Panc1 (cell line): ENCODE measurements around the gene JAG1. TPM values are rescaled to one million over a fixed set of nuclear protein-coding genes. Genes with fewer than 3 reads are reported as not detected.

ENCODE experiments used
- ATAC-seq: fragments of 200-7000 bp; cut with Tn5 transposase; 2 replicates; pipeline ENCODE4 v1.9.1; 2020; ENCODE audit warnings: mild to moderate bottlenecking, moderate library complexity
- BruUV-seq: library from RNA; stranded (reverse); fragments of 400-500 nt; replicated peaks from 2 replicates; lab custom pipeline; 2021; lab: Mats Ljungman, UMichigan
- CTCF ChIA-PET: fragments of 300-600 bp; sonication (Branson Sonifier 250); formaldehyde crosslinking; loops from one replicate; lab custom pipeline; 2022; ENCODE audit warnings: antibody characterized with exemption; lab: Charles Lee
- POLR2A ChIA-PET: fragments of 300-600 bp; sonication (Branson Sonifier 250); formaldehyde crosslinking; loops from one replicate; lab custom pipeline; 2022; ENCODE audit warnings: antibody characterized with exemption; lab: Charles Lee
- DNase-seq: peaks from one replicate; pipeline ENCODE4 v3.0.0-alpha.2; 2010; ENCODE audit warnings: low read depth, low spot score
- H3K27ac ChIP-seq: 2 replicates; pipeline ENCODE4 v1.5.1; 2011; ENCODE audit warnings: mild to moderate bottlenecking, low read length, inconsistent platforms
- H3K27me3 ChIP-seq: fragments of 200-500 bp; sonication (Bioruptor generic); 2 replicates; pipeline ENCODE4 v1.6.0; 2014; ENCODE audit warnings: low read length, inconsistent platforms; ENCODE audit not compliant: control insufficient read depth, insufficient read depth
- H3K36me3 ChIP-seq: fragments of 200-500 bp; sonication (Bioruptor generic); 2 replicates; pipeline ENCODE4 v1.5.1; 2014; ENCODE audit warnings: inconsistent platforms, mild to moderate bottlenecking, low read length, moderate library complexity; ENCODE audit not compliant: control insufficient read depth, insufficient read depth
- H3K4me1 ChIP-seq: 2 replicates; pipeline ENCODE4 v1.5.1; 2011; ENCODE audit warnings: inconsistent platforms, mild to moderate bottlenecking, low read length, moderate library complexity; ENCODE audit not compliant: control insufficient read depth, insufficient read depth
- H3K4me3 ChIP-seq, 2 experiments: 2 replicates each; pipeline ENCODE4 v1.5.1; 2011 to 2012; ENCODE audit warnings: low read depth in 2 of 2, low read length in 2 of 2, mild to moderate bottlenecking in 2 of 2, inconsistent platforms in 1 of 2, moderate library complexity in 1 of 2
- H3K9me3 ChIP-seq: fragments of 200-500 bp; sonication (Bioruptor generic); 2 replicates; pipeline ENCODE4 v1.5.1; 2014; ENCODE audit warnings: low read depth, mild to moderate bottlenecking, inconsistent platforms, low read length, moderate library complexity; ENCODE audit not compliant: control insufficient read depth, insufficient read depth
- POLR2AphosphoS5 ChIP-seq: IDR thresholded peaks from 2 replicates; pipeline ENCODE4 v1.6.1; 2012; ENCODE audit warnings: mild to moderate bottlenecking, low read depth, low read length, moderate library complexity
- SIN3A ChIP-seq: IDR thresholded peaks from 2 replicates; pipeline ENCODE4 v1.6.1; 2012; ENCODE audit warnings: low read depth, mild to moderate bottlenecking, low read length, moderate library complexity, borderline replicate concordance; ENCODE audit not compliant: insufficient read depth
- TCF7L2 ChIP-seq: IDR thresholded peaks from 2 replicates; pipeline ENCODE4 v1.6.1; 2011; ENCODE audit warnings: mild to moderate bottlenecking, low read depth, low read length, inconsistent platforms
- in situ Hi-C: cut with HindIII; loops from 2 replicates; pipeline ENCODE4 v1.10.0; 2016; ENCODE audit warnings: low sequenced_read_pairs, low pct_unique_long_range_greater_than_20kb
- intact Hi-C: fragments of 100-400 bp; cut with micrococcal nuclease; formaldehyde crosslinking; loops from one replicate; pipeline ENCODE4 v1.10.0; 2022; ENCODE audit not compliant: unreplicated experiment
- total RNA-seq: library from RNA; stranded (reverse); gene quantifications from one replicate; pipeline ENCODE4 v1.2.1, GENCODE V29; 2021; ENCODE audit not compliant: unreplicated experiment
- TF ChIP-seq, protein P1 (sequence below), 2 experiments: IDR thresholded peaks; 2 replicates each; pipeline ENCODE4 v1.6.1; 2011 to 2012; ENCODE audit warnings: low read depth in 2 of 2, control low read depth in 1 of 2, low read length in 1 of 2, mild to moderate bottlenecking in 1 of 2, moderate library complexity in 1 of 2; ENCODE audit not compliant: insufficient read depth in 1 of 2
- TF ChIP-seq, protein P2 (sequence below): fragments of 450-650 bp; IDR thresholded peaks from 2 replicates; pipeline ENCODE4 v1.5.1; 2017; ENCODE audit warnings: mild to moderate bottlenecking

JAG1 gene
- total RNA-seq, 1 experiment from 2014 or later, result 21.2 TPM

- TF ChIP-seq POLR2AphosphoS5 (no peak), TCF7L2 (no peak), SIN3A (no peak)
- TF ChIP-seq, protein P1, sequence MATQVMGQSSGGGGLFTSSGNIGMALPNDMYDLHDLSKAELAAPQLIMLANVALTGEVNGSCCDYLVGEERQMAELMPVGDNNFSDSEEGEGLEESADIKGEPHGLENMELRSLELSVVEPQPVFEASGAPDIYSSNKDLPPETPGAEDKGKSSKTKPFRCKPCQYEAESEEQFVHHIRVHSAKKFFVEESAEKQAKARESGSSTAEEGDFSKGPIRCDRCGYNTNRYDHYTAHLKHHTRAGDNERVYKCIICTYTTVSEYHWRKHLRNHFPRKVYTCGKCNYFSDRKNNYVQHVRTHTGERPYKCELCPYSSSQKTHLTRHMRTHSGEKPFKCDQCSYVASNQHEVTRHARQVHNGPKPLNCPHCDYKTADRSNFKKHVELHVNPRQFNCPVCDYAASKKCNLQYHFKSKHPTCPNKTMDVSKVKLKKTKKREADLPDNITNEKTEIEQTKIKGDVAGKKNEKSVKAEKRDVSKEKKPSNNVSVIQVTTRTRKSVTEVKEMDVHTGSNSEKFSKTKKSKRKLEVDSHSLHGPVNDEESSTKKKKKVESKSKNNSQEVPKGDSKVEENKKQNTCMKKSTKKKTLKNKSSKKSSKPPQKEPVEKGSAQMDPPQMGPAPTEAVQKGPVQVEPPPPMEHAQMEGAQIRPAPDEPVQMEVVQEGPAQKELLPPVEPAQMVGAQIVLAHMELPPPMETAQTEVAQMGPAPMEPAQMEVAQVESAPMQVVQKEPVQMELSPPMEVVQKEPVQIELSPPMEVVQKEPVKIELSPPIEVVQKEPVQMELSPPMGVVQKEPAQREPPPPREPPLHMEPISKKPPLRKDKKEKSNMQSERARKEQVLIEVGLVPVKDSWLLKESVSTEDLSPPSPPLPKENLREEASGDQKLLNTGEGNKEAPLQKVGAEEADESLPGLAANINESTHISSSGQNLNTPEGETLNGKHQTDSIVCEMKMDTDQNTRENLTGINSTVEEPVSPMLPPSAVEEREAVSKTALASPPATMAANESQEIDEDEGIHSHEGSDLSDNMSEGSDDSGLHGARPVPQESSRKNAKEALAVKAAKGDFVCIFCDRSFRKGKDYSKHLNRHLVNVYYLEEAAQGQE (IDR thresholded peaks at IDR 0.05; ENCODE audit: insufficient read depth in 1 of 2, low read depth in 2 of 2, low read length in 1 of 2), result no peak
- TF ChIP-seq, protein P2, sequence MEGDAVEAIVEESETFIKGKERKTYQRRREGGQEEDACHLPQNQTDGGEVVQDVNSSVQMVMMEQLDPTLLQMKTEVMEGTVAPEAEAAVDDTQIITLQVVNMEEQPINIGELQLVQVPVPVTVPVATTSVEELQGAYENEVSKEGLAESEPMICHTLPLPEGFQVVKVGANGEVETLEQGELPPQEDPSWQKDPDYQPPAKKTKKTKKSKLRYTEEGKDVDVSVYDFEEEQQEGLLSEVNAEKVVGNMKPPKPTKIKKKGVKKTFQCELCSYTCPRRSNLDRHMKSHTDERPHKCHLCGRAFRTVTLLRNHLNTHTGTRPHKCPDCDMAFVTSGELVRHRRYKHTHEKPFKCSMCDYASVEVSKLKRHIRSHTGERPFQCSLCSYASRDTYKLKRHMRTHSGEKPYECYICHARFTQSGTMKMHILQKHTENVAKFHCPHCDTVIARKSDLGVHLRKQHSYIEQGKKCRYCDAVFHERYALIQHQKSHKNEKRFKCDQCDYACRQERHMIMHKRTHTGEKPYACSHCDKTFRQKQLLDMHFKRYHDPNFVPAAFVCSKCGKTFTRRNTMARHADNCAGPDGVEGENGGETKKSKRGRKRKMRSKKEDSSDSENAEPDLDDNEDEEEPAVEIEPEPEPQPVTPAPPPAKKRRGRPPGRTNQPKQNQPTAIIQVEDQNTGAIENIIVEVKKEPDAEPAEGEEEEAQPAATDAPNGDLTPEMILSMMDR, result no peak
- Histone ChIP-seq H3K4me3 (no peak overlapping the region), H3K27me3 (no peaks in the 10 kb centered on the region), H3K36me3 (peaks cover 3% of the 10 kb centered on the region), H3K4me1 (no peaks in the 10 kb centered on the region), H3K9me3 (no peaks in the 10 kb centered on the region), H3K27ac (no peak overlapping the region)
- ATAC-seq (no peak), DNase-seq (no peak)
- POLR2A ChIA-PET, result no interaction called here
- CTCF ChIA-PET, result no interaction called here
- BruUV-seq, result no TSS peak
- in situ Hi-C loops (no loop called here), intact Hi-C loops (no loop called here)
Observed at GRCh38 chr20:10655720-10656669, 17.8 kb downstream of the JAG1 start.

DNA sequence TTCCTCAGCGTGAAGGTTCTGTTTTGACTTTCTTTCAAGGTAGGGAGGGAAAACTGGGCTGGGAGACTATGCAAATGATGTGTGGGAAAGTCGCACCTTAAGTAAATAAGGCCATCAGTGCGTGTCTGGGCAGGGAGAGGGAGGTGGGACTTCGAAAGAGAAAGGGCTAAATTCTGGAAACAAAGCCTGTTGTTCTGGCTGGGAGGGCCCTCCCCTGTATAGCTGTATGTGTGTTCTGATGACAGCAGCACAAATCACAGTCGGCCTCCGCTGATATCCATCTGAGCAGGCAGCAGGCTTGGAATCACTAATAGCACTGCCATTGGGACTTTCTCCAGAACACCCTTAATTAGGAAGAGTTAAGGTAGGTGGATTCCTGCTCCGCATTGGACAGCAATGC is 19.2 kb downstream of the JAG1 start:
- Histone ChIP-seq H3K9me3 (no peaks in the 10 kb centered on the region), H3K27me3 (no peaks in the 10 kb centered on the region), H3K36me3 (peaks cover 8% of the 10 kb centered on the region), H3K27ac (no peak overlapping the region), H3K4me1 (no peaks in the 10 kb centered on the region), H3K4me3 (no peak overlapping the region)
- TF ChIP-seq POLR2AphosphoS5 (no peak), SIN3A (no peak), TCF7L2 (no peak)
- TF ChIP-seq, protein P2, result no peak
- TF ChIP-seq, protein P1 (IDR thresholded peaks at IDR 0.05; ENCODE audit: insufficient read depth in 1 of 2, low read depth in 2 of 2, low read length in 1 of 2), result no peak
- DNase-seq (no peak), ATAC-seq (no peak)
- BruUV-seq, result no TSS peak
- POLR2A ChIA-PET, result no interaction called here
- intact Hi-C loops, result no loop called here
- in situ Hi-C loops, result no loop called here
- CTCF ChIA-PET, result no interaction called here
